Osteocyte (in vitro differentiated cells): ENCODE results near the gene TMEM244. TPM values are rescaled to one million over a fixed set of nuclear protein-coding genes. Genes with fewer than 3 reads are reported as not detected.
"Not testable (repeated sequence)": the region's sequence is repeated elsewhere in the genome, so short reads cannot be mapped to it uniquely, and the experiment has no call there.

ENCODE experiments used
- DNase-seq: peaks from one replicate; pipeline ENCODE4 v3.0.0; 2021; ENCODE audit warnings: mixed read lengths; ENCODE audit not compliant: unreplicated experiment; ENCODE audit errors: extremely low spot score
- H3K27ac Mint-ChIP-seq: one replicate; pipeline ENCODE4 v1.8.0; 2021; ENCODE audit warnings: mild to moderate bottlenecking, mixed read lengths; ENCODE audit not compliant: unreplicated experiment
- H3K27me3 Mint-ChIP-seq: one replicate; pipeline ENCODE4 v1.8.0; 2021; ENCODE audit warnings: mixed read lengths; ENCODE audit not compliant: unreplicated experiment
- H3K36me3 Mint-ChIP-seq: one replicate; pipeline ENCODE4 v1.8.0; 2021; ENCODE audit warnings: mixed read lengths; ENCODE audit not compliant: unreplicated experiment
- H3K4me1 Mint-ChIP-seq: one replicate; pipeline ENCODE4 v1.8.0; 2021; ENCODE audit warnings: mixed read lengths; ENCODE audit not compliant: unreplicated experiment
- H3K4me3 Mint-ChIP-seq: one replicate; pipeline ENCODE4 v1.8.0; 2021; ENCODE audit warnings: mild to moderate bottlenecking, moderate library complexity, mixed read lengths; ENCODE audit not compliant: unreplicated experiment
- H3K9me3 Mint-ChIP-seq: one replicate; pipeline ENCODE4 v1.8.0; 2021; ENCODE audit warnings: mixed read lengths; ENCODE audit not compliant: unreplicated experiment
- CTCF ChIP-seq: fragments of 200-600 bp; sonication (generic); IDR thresholded peaks from 2 replicates; pipeline ENCODE4 v1.5.0; 2021; ENCODE audit warnings: antibody characterized with exemption, mild to moderate bottlenecking, moderate library complexity
- total RNA-seq: library from RNA; stranded (reverse); gene quantifications from 2 replicates; pipeline ENCODE4 v1.2.1, GENCODE V29; 2021

Gene TMEM244
- total RNA-seq, 1 donor from 2014 or later = not detected

- no peak overlapping the region for H3K27ac Mint-ChIP-seq
- no peak for TF ChIP-seq CTCF
- no peak for DNase-seq
- H3K4me1 Mint-ChIP-seq = peaks cover 13% of the 10 kb centered on the region
- H3K36me3 Mint-ChIP-seq = peaks cover 2% of the 10 kb centered on the region
- H3K4me3 Mint-ChIP-seq = no peak overlapping the region
- no peaks in the 10 kb centered on the region for H3K27me3 Mint-ChIP-seq
- H3K9me3 Mint-ChIP-seq = peaks cover 6% of the 10 kb centered on the region
These were observed 18.2 kb downstream of the TMEM244 start for GRCh38 chr6:129842881-129843409.

GRCh38 chr6:129842137-129842536 is 19.0 kb downstream of the TMEM244 start:
- H3K27me3 Mint-ChIP-seq = no peaks in the 10 kb centered on the region
- TF ChIP-seq CTCF = no peak
- H3K36me3 Mint-ChIP-seq = peaks cover 3% of the 10 kb centered on the region
- H3K9me3 Mint-ChIP-seq = peaks cover 11% of the 10 kb centered on the region
- no peak for DNase-seq
- peaks cover 13% of the 10 kb centered on the region for H3K4me1 Mint-ChIP-seq
- H3K4me3 Mint-ChIP-seq = no peak overlapping the region
- H3K27ac Mint-ChIP-seq = no peak overlapping the region

GRCh38 chr6:129839562-129839961 is 21.6 kb downstream of the TMEM244 start:
- peaks cover 18% of the 10 kb centered on the region for H3K9me3 Mint-ChIP-seq
- not testable (repeated sequence) for H3K4me1 Mint-ChIP-seq, H3K27ac Mint-ChIP-seq, H3K27me3 Mint-ChIP-seq, DNase-seq, H3K36me3 Mint-ChIP-seq, H3K4me3 Mint-ChIP-seq

- no peak for TF ChIP-seq CTCF
- Mint-ChIP-seq H3K4me3 (no peak overlapping the region), H3K9me3 (peaks cover 18% of the 10 kb centered on the region), H3K27me3 (no peaks in the 10 kb centered on the region), H3K27ac (no peak overlapping the region), H3K4me1 (peaks cover 3% of the 10 kb centered on the region), H3K36me3 (peaks cover 3% of the 10 kb centered on the region)
- DNase-seq = no peak
These were observed 25.4 kb downstream of the TMEM244 start for GRCh38 chr6:129835691-129836090.

GRCh38 chr6:129832299-129832698 is 28.8 kb downstream of the TMEM244 start:
- Mint-ChIP-seq H3K9me3 (peaks cover 7% of the 10 kb centered on the region), H3K4me3 (no peak overlapping the region), H3K36me3 (no peaks in the 10 kb centered on the region), H3K27me3 (no peaks in the 10 kb centered on the region), H3K27ac (no peak overlapping the region), H3K4me1 (peaks cover 3% of the 10 kb centered on the region)
- no peak for DNase-seq
- TF ChIP-seq CTCF = no peak

GRCh38 chr6:129828229-129828628 is 32.9 kb downstream of the TMEM244 start:
- H3K27ac Mint-ChIP-seq = no peak overlapping the region
- no peak for TF ChIP-seq CTCF
- peaks cover 3% of the 10 kb centered on the region for H3K4me1 Mint-ChIP-seq
- DNase-seq = no peak
- H3K9me3 Mint-ChIP-seq = no peaks in the 10 kb centered on the region
- no peak overlapping the region for H3K4me3 Mint-ChIP-seq
- H3K36me3 Mint-ChIP-seq = no peaks in the 10 kb centered on the region
- no peaks in the 10 kb centered on the region for H3K27me3 Mint-ChIP-seq
